AML-193 (cell line): ENCODE data around the gene ZNF555.
A peak's percentile ranks its signal among the peaks of the same experiment; 100 is the strongest.
"Not testable (repeated sequence)": the region's sequence is repeated elsewhere in the genome, so short reads cannot be mapped to it uniquely, and the experiment has no call there.

Experiments
- DNase-seq, 2 experiments: peaks; one replicate each; lab custom pipeline; 2025; lab: John Stamatoyannopoulos, UW

The ZNF555 gene

DNA sequence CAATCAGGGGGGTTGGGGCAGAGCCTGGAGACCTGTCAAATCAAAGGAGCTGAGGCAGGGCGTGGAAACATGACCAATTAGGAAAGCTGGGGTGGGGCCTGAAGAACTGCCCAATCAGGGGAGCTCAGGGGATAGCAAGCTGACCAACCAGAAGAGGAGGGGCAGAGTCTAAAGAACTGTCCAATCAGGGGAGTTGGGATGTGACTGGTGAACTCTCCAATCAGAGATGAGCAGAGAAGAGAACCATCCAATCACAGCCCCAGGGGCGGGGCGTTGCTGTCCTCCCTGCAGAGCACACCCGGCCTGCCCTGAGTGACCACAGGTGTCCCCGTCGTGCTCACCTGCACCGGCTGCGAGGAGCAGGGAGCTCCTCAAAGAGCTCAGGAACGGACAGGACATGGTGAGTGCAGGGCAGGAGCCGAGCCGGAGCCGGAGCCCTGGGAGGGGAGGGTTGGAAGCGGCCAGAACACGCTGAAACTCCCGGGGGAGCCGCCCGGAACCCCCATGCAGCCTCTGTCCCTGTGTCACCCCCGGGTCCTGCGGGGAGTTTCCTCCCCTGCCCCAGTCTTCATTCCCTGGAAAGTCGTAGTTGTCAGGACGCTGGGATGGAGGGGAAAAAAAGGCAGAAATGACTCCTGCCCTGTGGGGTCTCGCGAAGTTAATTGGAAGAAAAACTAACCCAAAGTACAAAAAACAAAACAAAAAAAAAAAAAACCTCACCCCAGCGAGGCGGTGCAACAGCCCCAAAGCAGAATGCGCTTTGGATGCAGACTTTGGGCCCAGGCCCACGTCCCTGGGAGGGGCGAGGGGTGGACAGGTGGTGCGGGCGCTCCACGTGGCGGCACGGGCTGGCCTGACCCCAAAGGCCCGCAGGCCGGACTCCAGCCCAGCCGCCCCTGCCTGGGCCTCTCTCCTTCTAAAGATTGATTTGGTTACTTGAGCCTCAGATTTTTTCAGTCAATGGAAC, 26.0 kb downstream of the ZNF555 start, which contains the start of gene ZNF556:
Gene ZNF556 (plus strand): TSS at position 311 of the 967 bp plus-strand sequence. CDS start 87 bp downstream, at position 398.
- no peak for DNase-seq

DNA sequence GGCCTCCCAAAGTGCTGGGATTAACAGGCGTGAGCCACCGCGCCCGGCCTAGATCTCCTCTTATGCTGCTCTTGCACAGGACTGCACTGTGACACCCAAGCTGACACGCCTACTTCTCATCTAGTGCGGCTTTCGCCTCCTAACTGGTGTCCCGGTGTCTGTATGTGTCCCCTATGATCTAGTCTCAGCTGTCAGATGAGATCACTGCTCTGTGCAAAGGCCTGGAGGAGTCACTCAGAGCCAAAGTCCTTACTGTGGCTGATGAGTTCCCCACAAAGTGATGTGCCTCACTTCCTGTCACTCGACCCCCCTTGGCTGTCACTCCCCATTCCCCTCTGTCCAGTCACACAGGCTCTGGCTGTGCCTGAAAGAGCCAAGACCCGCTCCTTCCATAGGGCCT, 28.3 kb downstream of the ZNF555 start:
- no peak for DNase-seq

DNA sequence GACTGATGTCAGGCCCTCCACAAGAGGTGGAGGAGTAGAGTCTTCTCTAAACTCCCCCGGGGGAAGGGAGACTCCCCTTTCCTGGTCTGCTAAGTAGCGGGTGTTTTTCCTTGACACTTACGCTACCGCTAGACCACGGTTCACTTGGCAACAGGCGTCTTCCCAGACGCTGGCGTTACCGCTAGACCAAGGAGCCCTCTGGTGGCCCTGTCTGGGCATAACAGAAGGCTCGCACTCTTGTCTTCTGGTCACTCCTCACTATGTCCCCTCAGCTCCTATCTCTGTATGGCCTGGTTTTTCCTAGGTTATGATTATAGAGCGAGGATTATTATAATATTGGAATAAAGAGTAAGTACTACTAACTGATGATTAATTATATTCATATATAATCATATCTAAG, 30.9 kb downstream of the ZNF555 start:
- not testable (repeated sequence) for DNase-seq

DNA sequence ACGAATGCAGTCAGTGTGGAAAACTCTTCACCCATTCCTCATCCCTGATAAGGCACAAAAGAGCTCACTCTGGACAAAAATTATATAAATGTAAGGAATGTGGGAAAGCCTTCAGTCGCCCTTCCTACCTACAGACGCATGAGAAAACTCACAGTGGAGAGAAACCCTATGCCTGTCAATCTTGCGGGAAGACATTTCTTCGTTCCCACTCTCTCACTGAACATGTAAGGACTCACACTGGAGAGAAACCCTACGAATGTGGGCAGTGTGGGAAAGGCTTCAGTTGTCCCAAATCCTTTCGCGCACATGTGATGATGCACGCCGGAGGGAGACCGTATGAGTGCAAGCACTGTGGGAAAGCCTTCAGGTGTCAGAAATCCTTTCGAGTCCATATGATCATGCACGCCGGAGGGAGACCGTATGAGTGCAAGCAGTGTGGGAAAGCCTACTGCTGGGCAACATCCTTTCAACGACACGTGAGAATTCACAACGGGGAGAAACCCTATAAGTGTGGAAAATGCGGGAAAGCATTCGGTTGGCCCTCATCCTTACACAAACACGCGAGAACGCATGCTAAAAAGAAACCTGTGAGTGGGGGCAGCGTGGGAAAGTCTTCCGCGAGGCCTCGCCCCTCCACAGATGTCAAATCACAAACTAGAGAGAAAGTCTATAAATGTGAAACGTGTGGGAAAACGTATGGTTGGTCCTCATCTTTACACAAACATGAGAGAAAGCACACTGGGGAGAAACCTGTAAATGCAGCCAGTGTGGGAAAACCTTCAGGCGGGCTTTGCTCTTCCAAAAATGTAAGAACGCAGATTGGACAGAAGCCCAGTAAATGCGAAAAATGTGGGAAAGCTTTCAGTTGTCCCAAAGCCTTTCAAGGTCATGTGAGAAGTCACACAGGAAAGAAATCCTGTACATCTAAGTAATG, 36.4 kb downstream of the ZNF555 start:
- no peak for DNase-seq

DNA sequence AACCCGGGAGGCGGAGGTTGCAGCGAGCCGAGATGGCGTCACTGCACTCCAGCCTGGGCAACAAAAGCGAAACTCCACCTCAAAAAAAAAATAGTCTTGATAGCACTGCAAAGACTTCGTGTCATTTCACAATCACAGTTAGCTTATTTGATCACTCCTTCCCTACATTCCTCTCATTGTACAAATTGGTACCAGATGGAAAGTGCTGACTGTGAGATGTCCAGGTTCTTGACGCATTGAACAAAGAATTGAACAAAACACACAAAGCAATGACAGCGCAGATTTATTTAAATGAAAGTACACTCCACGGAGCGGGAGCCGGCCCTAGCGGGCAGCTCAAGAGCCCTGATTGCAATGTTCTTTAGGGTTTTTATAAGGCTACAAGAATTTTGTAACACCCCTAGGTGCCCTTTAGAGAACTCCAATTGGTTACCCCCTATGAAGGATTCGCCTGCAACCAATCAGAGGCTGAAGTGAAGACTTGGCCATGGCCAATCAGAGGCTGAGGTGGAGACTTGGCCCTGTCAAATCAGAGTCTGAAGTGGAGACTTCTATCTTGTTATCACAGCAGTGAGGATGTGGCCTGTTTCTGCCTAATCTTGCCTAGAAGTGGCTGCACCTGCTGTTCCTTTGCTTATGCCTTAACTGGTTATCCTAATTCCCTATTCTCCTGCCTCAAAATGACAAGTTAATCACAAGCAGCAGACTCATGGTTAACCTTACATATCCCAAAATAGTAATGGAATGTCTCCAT, 42.6 kb downstream of the ZNF555 start:
- no peak for DNase-seq

DNA sequence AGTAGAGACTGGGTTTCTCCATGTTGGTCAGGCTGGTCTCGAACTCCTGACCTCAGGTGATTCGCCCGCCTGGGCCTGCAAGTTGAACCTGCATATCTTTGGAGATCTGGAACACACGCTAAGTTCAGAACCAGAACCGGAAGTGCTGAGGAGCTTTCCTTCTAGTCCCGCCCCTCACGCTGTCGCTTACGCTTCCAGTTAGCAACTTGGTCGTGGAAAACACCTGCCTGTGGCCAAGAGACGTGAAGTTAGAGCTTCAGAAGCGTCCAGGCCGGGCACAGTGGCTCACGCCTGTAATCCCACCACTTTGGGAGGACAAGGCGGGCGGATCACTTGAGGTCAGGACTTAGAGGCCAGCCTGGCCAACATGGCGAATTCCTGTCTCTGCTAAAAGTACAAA, 44.5 kb downstream of the ZNF555 start:
- no peak for DNase-seq

DNA sequence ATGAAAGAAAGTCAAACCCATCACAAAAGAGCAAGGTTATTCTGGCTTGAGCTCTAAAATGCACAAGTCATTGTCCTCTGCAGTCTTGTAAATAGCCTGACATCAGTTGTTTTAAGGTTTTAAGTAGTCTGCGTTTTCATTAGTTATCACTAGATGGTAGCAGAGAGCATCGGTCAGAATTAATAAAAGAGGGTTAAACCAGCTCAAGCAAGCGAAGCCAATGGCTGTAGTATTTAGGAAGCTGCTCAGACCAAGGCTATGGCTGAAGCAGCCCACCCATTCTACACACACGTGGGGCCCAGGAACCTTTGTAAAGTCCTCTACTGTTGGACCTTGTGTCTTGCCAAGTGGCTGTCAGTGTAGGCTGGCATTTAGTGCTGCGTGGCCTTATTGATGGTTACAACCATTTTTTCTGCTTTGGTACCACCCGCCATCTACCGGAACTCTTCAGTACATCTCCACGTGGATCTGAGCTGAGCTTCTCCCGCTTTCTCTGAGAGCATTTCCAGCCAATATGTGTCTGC, 46.2 kb downstream of the ZNF555 start:
- DNase-seq: peak; percentile 85

DNA sequence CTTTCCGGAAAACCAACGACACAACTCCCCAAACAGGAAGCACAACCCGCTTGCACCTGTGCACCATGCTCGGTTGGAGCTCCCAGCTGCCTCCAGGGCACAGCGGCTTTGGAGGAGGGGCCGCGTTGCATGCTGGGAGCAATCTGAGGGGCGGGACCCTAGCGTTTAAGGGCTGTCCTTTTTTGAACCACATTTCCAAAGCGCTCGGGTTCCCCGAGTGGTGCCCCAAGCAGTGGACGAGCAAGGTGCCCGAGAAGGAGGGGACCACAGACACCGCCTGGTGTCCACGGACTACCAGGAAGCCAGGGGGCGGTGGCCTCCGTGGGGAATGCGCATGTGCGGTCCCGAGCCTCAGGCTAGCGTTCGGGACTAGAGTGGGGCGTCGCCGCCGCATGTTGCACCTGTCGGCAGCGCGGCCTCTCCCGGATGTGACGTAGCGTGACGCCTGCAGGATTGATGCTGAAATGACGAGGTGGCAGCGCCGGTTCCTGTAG, 47.5 kb downstream of the ZNF555 start:
- DNase-seq: peak; percentile 33

DNA sequence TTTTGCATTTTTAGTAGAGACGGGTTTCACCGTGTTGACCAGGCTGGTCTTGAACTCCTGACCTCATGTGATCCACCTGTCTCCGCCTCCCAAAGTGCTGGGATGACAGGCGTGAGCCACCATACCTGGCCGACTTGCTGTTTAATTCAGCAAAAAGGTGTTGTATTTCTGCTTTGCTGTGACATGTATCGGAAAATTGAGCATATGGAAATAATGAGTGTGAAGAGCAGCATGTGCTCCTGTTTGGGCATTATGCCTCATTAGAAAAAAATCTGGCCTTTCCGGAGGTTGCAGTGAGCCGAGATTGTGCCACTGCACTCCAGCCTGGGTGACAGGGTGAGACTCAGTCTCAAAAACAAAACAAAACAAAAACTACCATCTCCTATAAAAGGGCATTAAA, 49.3 kb downstream of the ZNF555 start:
- DNase-seq: not testable (repeated sequence)

DNA sequence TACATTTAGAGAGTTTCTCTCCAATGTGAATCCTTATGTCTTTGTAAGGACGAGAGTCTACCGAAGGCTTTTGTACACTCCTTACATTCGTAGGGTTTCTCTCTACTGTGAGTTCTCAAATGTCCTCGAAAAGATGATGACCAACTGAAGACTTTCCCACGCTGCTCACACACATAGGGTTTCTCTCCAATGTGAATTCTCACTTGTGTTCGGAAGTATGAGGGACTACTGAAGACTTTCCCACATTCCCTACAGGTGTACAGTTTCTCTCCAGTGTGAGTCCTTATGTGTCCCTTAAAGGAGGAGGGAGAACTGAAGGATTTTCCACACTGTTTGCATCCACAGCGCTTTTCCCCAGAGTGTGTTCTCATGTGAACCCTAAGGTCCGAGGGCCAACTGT, 55.4 kb downstream of the ZNF555 start:
- no peak for DNase-seq

DNA sequence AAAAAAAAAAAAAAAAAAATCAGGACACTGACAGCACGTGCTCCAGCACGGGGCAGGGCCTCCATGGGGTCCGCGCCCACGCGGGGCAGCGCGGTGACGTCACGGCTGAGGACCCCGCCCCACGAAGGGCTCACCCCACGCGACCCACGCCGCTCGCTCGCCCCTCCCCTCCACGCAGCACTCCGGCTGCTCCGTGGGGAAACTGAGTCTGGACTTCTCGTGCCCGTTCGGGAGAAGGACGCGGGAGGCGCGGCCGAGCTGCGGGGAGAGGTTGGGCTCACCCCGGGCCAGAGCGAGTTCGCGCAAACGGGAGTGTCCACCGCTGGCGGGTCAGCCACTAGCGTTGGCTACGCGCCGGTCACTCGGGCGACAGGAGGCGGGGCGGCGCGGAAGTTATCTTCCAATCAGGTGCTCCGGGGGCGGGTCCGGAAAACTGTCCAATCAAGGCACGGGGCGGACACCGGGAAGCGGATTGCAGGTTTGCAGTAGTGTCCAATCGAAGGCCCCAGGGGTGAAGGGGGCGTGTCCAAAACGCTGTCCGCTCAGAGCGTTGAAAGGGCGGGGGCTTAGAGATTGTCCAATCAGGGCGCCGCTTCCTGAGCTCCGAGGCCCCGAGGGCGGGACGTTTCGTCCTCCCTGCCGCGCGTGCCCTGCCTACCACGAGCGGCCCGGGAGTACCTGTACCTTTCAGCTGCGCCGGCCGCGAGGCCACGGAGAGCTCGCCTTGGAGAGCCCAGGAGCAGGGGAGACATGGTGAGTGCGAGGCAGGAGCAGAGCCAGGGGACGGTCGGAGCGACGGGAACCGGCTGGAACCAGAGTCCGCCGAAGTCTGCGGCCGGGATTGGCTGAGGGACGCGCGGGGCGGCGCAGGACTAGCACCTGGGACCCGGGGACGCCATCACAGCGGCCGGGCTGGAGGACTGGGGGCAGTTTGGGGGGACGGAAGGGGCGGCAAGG, 59.3 kb downstream of the ZNF555 start, which contains the start of gene ZNF57:
Gene ZNF57 (plus strand): TSS at position 633 of the 957 bp plus-strand sequence. CDS start 118 bp downstream, at position 751.
- DNase-seq: peak; percentile 96 to 98

DNA sequence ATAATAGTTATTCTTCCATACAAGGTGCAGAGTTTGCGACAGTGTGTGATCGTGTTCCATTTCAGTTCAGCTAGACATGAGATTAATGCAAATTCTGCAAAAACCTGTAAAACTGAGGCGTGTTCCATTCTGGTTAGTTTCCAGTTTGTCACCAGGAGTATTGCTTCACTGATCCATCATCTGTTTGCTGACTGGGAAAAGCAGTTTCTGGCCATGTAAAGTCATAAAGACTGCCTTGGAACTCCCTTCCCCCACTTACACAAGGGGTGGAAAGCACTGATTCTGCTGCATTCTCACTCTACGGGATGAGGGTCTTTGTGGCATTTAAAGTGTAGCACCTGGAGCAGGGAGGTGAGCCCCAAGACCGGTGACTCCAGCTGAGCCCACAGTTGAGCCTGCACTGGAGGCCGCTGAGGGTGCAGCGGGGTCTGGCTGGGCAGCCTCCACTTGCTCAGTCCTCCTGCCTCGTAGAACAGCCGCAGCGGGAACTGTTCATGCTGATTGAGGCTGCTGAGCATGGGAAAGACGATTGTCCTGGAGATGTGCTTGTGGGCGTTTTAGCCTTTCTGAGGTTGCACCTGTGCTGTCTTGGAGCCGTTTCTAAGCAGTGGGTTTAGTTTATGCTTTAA, 61.4 kb downstream of the ZNF555 start:
- no peak for DNase-seq

DNA sequence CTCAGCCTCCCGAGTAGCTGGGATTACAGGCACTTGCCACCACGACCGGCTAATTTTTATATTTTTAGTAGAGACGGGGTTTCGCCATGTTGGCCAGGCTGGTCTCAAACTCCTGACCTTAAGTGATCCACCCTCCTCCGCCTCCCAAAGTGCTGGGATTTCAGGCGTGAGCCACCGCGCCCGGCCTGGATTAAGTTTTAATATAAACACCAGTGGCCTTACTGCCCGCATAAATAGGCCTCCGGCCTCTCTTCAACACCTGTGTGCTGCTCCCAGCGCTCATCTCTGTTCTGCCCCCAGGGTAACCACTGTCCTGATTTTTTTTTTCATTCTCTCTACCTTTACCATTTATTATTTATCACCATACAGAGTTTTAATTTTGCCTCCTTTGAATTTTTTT, 62.1 kb downstream of the ZNF555 start:
- not testable (repeated sequence) for DNase-seq

DNA sequence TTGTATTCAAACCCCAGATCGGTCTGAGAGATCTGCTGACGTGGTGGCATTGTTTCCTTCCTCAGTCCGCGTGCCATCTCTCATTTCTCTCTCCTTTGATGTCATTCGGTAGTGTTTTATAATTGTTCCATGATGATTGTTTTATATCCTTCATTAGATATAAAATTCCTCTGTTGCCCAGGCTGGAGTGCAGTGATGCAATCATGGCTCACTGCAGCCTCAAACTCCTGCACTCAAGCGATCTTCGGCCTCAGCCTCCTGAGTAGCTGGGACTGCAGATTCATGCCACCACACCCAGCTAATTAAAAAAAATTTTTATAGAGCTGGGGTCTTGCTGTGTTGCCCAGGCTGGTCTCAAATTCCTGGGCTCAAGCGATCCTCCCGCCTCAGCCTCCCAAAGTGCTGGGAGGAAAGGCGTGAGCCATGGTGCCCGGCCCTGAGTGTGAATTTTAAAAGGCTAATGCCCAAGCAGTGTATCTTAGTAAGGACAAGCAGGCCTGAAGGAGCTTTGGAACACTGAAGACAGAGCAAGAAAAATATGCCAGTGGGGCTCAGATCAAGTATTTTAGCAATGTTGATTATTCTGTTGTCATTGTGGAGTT, 64.7 kb downstream of the ZNF555 start:
- no peak for DNase-seq

DNA sequence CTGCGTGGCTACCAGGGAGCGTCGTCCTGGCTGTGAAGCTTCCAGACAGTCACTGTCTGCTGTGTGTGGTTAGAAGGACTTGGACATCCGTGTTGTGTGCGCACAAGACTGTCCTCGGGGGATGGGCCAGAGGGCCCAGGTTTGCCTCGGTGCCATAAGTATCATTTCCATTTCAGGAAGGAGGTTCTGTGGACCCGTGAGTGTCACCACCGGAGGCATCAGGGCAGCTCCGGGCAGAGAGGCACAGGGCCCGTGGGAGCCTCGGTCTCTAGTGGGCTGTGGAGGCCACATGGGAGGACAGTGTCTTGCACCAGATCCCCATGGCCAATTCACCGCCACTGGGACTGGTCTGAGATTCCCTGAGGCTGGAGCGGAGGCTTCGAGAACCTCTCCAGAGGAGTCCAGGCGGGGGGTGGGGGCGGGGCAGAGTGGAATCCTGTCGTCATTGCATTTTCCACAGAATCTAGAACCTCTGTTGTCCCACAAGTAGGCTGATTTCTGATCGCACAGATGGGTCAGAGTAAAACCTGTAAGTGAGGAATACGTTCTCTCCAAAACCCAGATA, 65.4 kb downstream of the ZNF555 start:
- DNase-seq: no peak
